Mucosa of gallbladder (tissue), 1 donor: ENCODE results near the gene SLC66A2. TPM values are rescaled to one million over a fixed set of nuclear protein-coding genes. Genes with fewer than 3 reads are reported as not detected.

ENCODE experiments used
- DNase-seq: peaks from one replicate; pipeline ENCODE4 v3.0.0-alpha.2; 2020; ENCODE audit warnings: low spot score
- total RNA-seq: library from RNA; stranded (reverse); gene quantifications from one replicate; pipeline ENCODE4 v1.2.1, GENCODE V29; 2021
- donor health status: DM: no; HTN: no; CAD: no.

Gene SLC66A2
- total RNA-seq, 1 donor from 2014 or later: 61.3 TPM

GRCh38 chr18:79952456-79952995, 1.1 kb upstream of the SLC66A2 start:
- DNase-seq: no peak

- no peak for DNase-seq
These were observed 725 bp downstream of the SLC66A2 start for GRCh38 chr18:79950515-79951341.

- no peak for DNase-seq
These were observed 1.6 kb downstream of the SLC66A2 start for GRCh38 chr18:79949697-79950487.

- DNase-seq: no peak
These were observed 2.6 kb downstream of the SLC66A2 start for GRCh38 chr18:79948719-79949411.

- no peak for DNase-seq
These were observed 3.4 kb downstream of the SLC66A2 start for GRCh38 chr18:79947881-79948610.

GRCh38 chr18:79947054-79947755, 4.2 kb downstream of the SLC66A2 start:
- DNase-seq: no peak

- no peak for DNase-seq
These were observed 6.1 kb downstream of the SLC66A2 start for GRCh38 chr18:79945118-79946042.

- DNase-seq: no peak
These were observed 6.7 kb downstream of the SLC66A2 start for GRCh38 chr18:79944746-79945117.

- DNase-seq: no peak
These were observed 7.2 kb downstream of the SLC66A2 start for GRCh38 chr18:79944126-79944731.

GRCh38 chr18:79943608-79944125, 7.8 kb downstream of the SLC66A2 start:
- DNase-seq: no peak

- no peak for DNase-seq
These were observed 8.5 kb downstream of the SLC66A2 start for GRCh38 chr18:79942786-79943607.

GRCh38 chr18:79942211-79942610, 9.2 kb downstream of the SLC66A2 start:
- DNase-seq: no peak

- no peak for DNase-seq
These were observed 9.9 kb downstream of the SLC66A2 start for GRCh38 chr18:79941473-79942119.

- no peak for DNase-seq
These were observed 10.5 kb downstream of the SLC66A2 start for GRCh38 chr18:79940814-79941472.

- DNase-seq: no peak
These were observed 11.2 kb downstream of the SLC66A2 start for GRCh38 chr18:79940126-79940813.

GRCh38 chr18:79939096-79939495, 12.4 kb downstream of the SLC66A2 start:
- DNase-seq: no peak
